ENCODE measurements around the gene KAT7.
A peak's percentile ranks its signal among the peaks of the same experiment; 100 is the strongest.

Gene KAT7

DNA sequence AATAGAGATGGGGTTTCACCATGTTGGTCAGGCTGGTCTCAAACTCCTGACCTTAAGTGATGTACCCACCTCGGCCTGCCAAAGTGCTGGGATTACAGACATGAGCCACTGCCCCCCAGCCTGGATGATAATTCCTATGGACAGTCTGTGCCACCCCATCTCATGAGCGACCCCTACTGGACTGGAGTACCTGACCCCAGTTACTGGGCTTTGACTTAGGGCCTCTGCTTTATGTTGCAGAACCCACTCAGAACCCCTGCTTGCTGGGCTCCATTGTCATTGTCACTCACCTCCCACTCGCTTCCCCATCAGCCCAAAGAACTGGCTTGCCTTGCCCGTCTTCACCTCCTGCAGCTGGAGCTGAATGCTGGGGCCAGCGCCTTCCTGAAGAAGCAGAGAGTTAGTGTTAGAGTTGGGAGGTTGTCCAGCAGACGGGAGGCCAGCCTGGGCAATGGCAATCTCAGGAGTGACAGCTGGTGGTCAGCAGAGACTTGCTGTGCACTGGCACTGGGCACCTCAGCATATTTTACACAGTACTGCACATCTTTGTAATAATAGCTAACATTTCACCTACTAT, 55.4 kb downstream of the KAT7 start:
- DNase-seq, result peak; percentile 13 to 24

DNA sequence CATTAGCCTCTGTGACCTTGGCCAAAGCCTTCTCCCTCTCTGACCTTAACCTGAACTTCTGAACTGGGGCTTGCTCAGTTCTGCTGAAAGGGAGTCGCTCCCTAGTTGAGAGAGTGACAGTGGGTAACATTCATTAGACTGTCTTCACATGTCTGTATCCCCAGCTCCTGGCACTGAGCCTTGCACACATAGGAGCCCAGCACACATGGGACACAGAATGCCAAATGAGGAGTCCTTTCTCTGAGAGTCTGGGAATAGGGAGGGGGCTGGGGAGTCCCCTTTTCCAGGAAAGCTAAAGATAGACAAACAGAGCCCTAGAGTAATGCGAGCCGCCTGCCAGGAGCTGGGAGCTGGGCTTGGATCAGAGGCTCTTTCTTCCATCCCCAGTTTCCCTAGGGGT, 56.8 kb downstream of the KAT7 start:
- no peak for DNase-seq

DNA sequence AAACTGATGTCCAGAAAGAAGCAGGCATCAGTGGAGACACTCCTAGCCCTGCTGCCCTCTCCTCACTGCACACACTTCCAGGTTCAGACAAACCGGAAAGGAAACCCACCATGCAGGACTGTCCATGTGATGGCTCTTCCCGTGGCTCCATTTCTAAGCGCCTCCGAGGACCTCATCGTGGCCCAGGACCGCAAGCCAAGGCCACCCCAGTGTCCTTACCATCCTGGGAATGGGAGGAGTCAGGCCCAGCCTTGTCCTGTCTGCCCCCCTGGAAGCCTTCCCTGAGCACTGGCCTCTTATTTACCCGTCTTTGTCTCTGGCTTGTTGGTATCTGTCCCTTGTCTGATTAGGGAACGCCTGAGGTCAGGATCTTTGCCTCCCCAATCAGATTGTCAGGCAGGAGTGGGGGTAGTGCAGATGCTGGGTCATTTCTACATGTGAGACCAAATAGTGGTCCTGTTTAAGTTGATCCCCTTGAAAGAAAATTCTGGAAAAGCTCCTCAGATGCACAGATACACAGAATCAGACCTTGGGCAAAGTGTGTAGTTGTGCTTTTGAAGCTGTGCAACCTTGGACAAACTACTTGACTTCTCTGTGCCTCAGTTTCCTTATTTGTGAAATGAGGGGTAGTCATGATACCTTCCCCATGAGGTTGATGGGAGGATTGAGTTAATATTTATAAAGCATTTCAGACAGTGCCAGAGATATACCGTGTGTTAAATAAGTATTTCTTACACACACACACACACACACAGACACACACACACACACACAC, 58.6 kb downstream of the KAT7 start:
- no peak for DNase-seq

DNA sequence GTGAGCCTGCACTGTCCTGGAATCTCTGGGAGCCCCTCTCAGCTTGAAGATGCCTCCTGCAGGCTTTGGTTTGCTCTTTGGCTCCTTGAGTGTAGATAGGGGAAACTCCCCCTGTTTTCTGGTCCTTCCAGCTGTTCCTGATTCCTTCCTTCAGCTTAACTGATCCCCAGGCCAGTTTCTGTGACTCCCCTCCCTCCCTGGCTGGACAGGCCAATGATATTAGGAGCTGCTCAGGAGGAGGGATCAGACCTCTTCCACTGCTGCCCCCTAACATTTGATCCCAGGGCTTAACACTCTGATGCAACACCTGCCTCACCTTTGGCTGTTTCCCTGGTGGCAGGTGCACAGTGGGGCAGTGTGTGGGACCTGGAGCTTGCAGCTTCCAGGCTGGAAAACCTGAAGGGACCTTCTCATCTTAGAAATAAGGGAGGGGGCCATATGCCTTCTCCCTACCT, 59.6 kb downstream of the KAT7 start, which contains the start of gene TAC4:
Gene TAC4, minus strand, starts transcription at position 51 of the 455 bp plus-strand sequence. CDS start 52 bp downstream, outside the sequence.
- no peak for DNase-seq

DNA sequence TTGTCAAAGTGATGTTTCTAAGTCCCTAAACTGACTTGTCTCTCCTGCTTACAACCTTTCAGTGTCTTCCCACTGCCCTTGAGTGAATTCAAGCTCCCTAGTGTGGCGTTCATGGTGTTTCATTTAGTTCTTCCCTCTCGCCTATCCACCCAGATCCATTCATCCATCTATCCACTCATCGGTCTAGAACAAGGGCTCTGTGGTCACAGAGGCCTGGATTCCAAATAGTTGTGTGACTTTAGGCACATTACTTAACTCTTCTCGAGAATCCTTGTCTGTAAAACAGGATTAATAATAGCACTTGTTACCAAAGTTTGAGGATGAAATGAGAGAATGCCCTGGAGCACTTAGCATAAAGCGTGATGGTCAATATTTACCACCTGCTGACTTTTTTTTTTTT, 60.3 kb downstream of the KAT7 start:
- no peak for DNase-seq

DNA sequence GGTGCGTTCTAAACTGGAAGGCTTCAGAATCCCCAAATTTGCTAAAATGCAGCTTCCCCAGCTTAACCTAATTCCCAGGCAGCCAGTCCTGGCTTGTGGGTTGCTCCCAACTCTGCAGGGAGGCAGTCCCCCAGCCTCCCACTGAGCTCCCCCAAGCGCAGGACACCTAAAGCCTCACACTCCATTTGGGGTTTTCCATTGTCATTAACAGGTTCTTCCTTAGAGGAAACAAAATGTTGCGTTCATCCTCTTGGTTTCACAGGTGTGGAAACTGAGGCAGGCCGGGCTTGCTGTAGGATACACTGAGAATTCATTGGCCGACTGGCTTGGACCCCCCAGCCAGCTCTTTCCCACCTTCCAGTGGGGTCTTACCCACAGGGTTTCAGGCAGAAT, 61.7 kb downstream of the KAT7 start:
- no peak for DNase-seq

DNA sequence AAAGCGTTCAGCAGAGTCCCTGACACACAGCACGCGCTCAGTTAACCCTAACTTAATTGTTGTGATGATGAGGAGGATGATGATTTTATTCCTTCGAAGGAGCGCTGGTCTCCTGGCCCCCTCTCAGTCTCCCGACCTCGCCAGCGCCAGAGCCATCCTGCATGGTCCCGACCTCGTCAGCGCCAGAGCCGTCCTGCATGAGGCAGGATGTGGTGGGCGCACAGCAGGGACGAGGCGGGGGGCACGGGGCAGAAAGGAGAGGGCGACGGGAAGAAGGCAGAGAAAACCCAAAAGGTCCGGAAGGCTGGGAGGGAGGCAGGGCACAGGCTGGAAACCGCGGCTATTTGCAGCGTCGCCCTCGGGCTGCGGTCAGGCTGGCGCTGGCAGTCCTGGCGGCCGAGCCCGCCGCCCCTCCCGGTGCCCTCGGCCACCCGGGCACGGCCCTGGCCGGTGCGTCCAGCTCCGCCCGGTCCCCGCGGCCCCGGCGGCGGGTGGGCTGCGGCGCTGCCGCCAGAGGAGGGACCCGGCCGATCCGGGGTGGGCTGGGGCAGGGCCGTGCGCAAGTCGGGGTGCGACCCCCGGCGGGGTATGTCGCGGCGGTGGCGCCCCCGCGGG, 62.4 kb downstream of the KAT7 start:
- peak; percentile 26 to 31 for DNase-seq

DNA sequence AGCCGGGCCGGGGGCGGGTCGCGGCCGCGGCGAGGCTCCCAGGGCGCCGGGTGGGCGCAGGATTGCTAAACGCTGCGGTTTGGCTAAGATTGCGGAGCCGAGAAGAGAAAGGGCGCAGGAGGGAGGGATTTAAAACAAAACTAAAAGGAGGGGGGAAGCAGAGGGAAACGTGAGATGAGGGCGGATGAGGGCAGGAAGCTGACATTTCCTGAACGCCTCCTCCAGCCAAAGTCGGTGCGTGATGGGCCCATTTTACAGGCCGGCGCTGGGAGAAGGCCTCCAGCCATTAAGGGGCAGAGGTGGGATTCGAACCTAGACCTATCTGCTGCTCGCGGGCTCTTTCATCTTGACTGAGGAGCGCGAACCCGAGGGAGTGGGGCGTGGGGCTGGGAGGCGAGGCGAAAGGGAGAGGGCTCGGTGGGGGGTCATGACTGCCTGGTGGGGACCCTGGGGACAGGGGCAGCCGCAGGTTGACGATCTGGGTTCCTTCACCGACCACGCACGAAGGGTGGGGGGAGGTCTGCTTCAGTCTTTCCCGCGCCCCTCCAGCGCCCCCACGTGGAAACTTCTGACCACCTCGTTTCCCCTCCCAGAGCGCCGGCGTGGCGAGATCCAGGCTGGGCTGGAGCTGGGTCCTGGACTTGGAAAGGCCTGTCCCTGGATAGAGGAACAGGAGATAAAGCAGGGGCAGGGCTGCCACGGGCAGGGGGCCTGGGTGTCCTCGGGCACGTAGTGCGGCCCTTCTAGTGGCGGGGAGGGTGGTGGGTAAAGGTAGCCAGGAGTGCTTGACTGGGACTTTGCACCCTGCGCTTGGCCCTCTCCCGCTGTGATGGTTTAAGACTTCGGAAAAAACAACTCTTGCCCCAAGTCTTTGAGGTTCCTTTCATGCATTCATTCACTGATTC, 63.2 kb downstream of the KAT7 start:
- peak; percentile 73 to 89 for DNase-seq

DNA sequence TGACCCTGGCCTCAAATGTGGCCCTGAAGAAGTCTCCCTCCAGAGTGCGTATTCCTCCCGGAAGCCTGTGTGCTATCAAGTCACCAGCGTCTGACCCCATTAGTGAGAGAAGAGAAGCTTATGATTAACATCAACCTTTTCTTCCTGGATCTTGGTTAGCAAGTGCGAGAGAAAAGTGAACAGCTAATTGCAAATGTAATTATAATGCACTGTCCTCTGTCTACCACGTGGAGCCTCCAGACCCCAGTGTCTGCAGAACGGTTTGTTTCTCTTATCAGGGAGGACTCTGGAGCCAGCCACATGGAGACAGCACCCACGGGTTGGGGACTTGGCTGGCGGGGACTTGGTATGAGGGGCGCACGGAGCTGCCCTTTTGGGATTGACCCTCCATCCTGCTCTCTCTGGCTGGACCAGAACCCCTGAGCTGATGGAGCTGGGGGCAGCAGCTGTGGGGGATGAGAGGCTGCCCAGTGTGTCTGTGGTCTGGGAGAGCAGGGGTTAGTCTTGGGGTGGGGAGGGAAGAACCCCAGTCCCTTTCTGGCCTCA, 65.1 kb downstream of the KAT7 start:
- DNase-seq, result no peak

DNA sequence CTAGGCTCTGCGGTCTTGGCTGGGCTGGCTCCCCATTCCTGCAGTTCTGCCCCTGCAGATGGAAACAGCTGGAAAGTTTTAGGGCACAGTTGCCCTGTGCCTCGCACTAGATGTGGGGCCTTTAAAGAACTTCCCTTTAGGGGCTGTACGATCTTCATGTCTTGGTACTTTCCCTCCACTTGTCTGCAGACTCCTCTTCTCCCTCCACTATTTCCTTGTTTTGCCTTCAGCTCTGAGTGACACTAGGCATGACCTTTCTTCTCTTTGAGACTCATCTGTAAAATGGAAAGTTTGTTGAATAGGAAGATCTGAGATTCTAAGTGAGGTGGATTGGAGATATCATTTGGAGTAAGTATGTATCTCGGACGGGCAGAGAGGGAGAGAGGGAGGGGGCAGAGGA, 65.6 kb downstream of the KAT7 start:
- peak in 1 of 2 experiments; percentile 13 for DNase-seq

DNA sequence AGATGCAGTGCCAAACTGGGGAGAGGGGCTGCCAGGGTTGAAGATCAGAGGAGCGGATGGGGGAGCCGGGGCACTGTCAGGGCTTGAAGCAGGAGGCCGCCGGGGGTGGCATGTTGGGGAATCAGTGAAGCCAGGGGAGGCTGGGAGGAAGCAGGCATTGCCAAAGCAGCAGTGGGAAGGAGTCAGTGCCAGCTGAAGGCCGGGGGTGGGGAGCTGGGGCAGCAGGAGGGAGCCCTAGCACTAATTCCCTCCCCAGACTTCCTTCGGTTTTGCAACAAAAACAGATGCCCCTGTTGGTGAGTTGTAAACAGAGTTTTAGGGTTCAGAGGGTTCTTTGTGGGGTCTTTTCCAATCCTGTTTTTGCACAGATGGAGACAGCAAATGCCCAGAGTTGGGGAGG, 70.3 kb downstream of the KAT7 start:
- no peak for DNase-seq

DNA sequence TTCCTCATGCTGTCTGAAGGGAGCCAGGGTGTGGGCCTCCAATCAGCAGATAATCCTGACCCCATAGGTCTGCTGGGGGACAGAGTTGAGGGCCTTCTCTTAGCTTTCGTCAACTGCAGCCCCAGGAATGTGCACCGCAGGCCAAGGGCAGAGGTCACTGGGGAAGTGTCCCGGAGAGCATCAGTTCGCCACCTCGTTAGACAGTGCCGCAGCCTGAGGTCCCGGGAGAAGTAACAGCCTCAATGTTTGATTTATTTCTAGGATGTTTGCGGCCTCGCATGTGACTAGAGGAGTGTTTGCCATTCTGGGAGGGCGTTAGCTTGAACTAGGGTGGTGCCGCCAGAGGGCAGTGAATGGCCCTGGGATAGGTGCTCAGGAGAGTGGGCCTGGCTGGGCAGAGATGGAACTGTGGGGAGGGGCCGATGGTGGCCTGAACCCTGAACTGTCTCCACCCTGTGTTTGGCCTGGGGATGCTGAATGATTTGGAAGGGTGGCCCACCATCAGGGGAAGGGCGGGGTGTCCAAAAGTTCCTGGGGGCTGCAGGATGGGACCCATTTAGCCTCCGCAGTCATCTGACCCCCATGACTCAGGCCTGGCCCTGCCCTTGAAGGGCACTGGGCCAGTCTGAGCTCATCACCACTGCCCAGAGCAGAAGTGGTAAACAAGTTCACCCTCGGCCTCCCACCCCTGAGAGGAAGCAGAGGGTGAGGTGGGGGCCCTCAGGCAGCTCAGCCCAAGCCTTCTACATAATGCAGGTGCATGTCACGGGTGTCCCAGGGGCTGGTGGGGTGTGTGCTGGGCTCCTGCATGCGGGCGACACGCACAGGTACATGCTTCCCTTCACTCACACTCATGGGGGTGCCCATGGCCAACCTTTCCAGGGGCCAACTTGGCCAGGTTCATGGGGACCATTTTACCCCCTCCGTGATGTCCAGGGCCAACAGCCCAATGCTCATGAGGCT, 71.8 kb downstream of the KAT7 start:
- DNase-seq, result no peak

DNA sequence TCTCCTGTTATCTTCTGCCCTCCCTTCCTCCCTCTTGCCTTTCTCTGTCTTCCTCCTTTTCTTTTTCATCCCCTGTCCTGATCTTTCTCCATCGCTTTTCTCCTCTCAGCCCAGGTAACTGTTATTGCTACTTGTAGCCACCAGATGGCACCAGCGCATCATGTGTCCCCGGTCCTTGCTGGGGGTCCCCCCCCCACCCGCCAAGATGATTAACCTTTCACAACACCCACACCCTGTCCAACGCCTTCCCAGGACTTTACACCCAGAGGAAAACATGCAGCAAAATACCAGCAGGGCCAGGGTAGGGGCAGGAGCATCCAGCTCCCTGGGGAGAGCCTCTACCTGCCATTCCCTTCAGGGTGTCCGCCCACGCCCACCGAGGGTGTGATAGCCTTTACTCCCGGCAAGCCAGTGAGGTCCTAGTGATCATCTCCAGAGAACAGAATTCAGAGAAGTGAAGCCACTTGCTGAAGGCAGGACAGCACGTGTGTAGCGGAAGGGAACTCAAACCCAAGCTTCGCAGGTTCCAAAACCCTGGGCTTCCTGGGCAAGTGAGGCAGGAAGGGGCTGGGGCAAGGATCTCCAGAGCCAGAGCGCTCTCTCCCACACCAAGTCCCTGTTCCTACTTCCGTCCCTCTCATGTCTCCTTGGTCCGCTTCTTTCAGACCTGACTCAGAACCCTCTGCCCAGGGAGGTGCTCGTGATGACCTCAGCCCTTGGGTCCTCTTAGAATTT, 72.8 kb downstream of the KAT7 start:
- peak; percentile 72 to 75 for DNase-seq

DNA sequence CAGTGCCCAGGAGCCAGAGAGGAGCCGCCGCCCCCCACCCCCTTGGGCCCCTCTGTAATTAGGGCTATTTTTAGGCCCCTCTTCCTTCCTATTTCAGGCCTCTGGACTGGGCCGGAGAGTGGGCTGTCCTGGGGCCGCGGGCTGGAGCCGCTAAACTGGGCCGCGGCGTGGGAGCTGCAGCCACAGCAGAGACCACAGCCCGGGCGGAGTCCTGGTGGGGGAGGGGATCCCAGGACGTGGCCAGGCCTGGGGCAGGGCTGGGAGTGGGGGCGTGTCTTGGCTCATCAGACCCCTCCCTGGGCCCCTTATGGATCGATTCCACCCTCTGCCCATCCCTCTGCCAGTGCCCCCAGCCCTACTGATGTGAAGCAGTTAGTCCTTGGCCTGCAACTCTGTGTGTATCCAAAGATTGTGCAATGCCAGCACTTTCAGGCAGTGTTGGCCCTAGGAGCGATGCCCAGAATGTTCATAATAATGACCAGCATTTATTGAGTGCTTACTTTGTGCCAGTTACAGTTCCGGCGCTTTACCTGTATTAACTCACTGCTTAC, 74.4 kb downstream of the KAT7 start:
- DNase-seq, result no peak

DNA sequence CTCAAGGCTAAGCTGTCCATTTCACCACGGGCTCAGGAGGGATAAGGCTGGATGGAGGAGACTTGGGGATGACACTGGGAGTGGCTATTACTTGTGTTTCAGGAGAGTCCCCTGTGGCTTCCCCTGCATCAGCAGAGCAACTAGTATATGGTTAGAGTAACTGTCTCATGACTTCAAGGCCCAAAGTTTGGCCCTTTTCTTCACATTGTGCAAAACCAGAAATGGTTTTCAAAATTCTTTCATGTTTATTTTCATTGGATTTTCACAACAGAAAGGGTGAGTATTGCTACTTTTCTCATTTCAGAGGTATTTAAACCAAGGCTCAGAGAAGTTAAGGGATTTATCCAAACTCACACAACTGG, 77.5 kb downstream of the KAT7 start:
- no peak for DNase-seq

DNA sequence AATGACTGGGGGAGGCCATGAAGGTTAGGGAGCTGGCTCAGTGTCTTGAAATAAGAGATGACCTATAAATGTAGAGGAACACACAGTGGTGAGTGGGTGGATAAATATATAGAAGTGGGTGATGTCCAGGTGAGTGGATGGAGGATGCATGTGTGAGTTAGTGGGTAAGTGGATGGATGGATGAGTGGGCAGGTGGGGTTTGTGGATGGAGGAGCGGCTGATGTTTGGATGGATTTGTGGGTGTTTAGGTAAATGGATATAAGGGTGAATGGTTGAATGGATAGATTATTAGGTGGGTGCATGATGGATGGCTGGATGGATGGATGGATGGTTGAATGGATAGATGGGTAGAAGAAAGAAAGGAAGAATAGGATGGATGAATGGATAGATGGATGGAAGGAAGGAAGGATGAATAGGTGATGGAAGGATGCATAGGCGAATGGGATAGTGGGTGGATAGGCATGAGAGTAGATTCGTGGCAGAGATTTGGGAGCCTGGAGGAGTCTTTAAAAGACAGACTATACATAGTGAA, 78.5 kb downstream of the KAT7 start:
- no peak for DNase-seq

DNA sequence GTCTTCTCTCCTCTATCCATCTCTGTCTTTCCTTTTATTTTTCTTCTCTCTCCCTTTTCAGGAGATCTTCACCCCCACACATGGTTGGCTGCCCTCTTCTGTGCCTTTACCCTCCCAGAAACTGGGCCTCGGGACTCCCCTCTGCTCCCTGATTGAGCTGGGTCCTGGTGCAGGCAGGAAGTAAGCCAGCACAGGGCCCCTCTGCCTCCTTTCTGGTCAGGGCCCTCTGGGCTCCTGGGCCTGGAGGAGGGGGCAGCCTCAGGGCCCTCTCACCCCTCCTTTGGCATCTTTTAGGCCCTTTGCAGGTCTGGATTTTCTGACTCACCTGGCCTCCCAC, 80.5 kb downstream of the KAT7 start:
- no peak for DNase-seq

DNA sequence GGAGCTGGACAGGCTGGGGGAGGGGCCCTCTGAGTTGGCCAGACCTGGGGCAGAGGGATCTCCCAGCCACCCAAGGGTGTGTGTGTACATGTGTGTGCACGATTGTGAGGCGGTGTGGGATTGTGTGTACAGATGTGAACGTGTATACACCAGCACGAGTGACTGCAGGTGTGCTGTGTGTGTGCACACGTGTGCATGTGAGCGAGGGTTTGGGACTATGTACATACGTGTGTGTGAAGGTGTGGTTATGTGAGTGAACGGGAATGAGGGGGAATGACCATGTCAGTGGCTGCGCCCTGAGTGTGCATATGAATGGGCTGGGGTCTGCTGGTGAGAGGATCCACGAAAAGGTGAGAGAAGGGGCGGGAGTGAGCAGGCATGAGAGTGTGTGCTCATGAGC, 81.8 kb downstream of the KAT7 start:
- DNase-seq, result no peak

DNA sequence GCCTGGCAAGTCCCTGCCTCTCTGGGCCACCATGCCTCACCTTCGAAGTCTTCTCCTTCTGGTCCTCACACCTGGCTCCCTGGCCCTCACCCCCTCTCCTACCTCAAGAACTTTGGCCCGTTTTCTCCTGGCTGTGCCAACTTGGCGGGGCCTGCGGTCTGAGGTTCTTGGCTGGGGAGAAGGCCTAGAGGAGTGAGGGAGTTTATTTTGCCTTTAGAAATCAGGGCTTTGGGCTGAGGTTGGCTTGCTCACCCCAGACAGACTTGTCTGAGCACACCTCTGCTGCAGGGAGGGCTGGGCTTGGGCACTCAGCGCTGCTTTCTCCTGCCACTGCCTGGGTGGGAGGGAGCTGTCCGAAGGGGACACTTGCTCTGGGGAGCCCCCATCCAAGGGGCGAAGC, 82.7 kb downstream of the KAT7 start:
- DNase-seq, result no peak

DNA sequence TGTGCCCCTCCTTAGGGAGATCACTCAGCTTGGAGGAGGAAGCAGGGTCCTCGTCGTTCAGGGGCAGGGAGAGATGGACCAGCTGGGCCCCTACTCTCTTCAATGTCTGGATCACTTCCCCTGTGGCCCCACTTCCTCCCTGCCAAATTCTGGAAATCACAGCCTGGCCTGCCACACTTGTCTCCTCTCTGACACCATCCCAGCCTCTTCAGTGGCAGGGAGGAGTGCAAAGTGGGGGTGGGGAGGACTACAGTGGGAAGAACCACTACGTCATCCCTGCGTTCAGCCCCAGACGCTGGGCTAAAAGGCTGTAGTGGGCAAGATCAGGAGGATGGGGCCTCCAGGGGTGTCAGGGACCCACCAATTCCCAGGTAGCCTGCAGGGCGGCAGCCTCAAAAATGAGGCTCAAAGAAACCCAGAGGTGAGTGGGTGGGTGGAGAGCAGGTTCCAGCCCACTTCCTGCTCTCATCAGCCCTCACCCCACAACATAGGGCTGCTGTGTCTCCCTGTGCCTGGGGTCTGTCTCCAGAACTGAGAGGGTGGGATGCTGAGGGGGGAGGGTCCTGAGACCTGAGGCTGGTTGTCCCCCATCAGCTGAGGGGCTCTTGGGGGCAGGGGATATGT, 84.4 kb downstream of the KAT7 start:
- DNase-seq, result no peak
